ENCODE measurements around the gene SETDB2. TPM values are rescaled to one million over a fixed set of nuclear protein-coding genes. Genes with fewer than 3 reads are reported as not detected.

SETDB2 gene
- total and polyA plus RNA-seq, 10 of the 15 experiments (the other 5 are each of a cell fraction or from before 2014, with no cell fraction given) = 1.2 to 10.0 (median 7.4) TPM

- TF ChIP-seq NFYA (IDR thresholded peaks at IDR 0.05; ENCODE audit: borderline replicate concordance, low read depth, low read length) (no peak; the same call in 1 of the 2 replicates), ELK1 (IDR thresholded peaks at IDR 0.05; ENCODE audit: low read depth, low read length) (no peak; the same call in 1 of the 2 replicates), SMARCA5 (IDR thresholded peaks at IDR 0.05) (no peak), SUPT20H (IDR thresholded peaks at IDR 0.05; ENCODE audit: borderline replicate concordance, control insufficient read depth, low read depth, low read length) (no peak), ZNF687 (IDR thresholded peaks at IDR 0.05) (peak; percentile 67; the same call in 1 of the 2 replicates), POLR2AphosphoS2 (IDR thresholded peaks at IDR 0.05; ENCODE audit: low read depth, low read length) (0 out of 2 replicates have a peak, but pooled peaks have one; percentile 67), HCFC1 (IDR thresholded peaks at IDR 0.05; ENCODE audit: low read length) (peak; percentile 94), ZBED1 (IDR thresholded peaks at IDR 0.05; ENCODE audit: borderline replicate concordance) (no peak), RAD51 (IDR thresholded peaks at IDR 0.05) (0 out of 2 replicates have a peak, but pooled peaks have one; percentile 15), NFYB (IDR thresholded peaks at IDR 0.05; ENCODE audit: insufficient read depth, low read depth, low read length) (peak; percentile 91), NFIC (IDR thresholded peaks at IDR 0.05; ENCODE audit: low read depth, low read length) (no peak), RELB (IDR thresholded peaks at IDR 0.05; ENCODE audit: low read depth) (peak; percentile 66; the same call in 1 of the 2 replicates), IKZF2 (IDR thresholded peaks at IDR 0.05) (peak in 1 of 2 experiments; percentile 36; a peak in 2 of 4 replicates), TCF12 (IDR thresholded peaks at IDR 0.05; ENCODE audit: low read depth, low read length) (peak; percentile 93), E4F1 (IDR thresholded peaks at IDR 0.05; ENCODE audit: borderline replicate concordance, partially characterized antibody) (peak; percentile 20), ATF7 (IDR thresholded peaks at IDR 0.05; ENCODE audit: low read depth) (peak; percentile 48), HDGF (IDR thresholded peaks at IDR 0.05) (peak; percentile 98), IRF3 (IDR thresholded peaks at IDR 0.05) (peak; percentile 62; the same call in 1 of the 2 replicates)
Observed at GRCh38 chr13:49443704-49444523, at the start of gene SETDB2, which contains the start of gene CAB39L (continued).

Data from GM12878 (cell line).